Measurements from ENCODE around the gene CCND1. TPM values are rescaled to one million over a fixed set of nuclear protein-coding genes. Genes with fewer than 3 reads are reported as not detected.

CCND1 gene
- total RNA-seq, 6 experiments from 2014 or later = 67.0 to 283 (median 94.1) TPM

DNA sequence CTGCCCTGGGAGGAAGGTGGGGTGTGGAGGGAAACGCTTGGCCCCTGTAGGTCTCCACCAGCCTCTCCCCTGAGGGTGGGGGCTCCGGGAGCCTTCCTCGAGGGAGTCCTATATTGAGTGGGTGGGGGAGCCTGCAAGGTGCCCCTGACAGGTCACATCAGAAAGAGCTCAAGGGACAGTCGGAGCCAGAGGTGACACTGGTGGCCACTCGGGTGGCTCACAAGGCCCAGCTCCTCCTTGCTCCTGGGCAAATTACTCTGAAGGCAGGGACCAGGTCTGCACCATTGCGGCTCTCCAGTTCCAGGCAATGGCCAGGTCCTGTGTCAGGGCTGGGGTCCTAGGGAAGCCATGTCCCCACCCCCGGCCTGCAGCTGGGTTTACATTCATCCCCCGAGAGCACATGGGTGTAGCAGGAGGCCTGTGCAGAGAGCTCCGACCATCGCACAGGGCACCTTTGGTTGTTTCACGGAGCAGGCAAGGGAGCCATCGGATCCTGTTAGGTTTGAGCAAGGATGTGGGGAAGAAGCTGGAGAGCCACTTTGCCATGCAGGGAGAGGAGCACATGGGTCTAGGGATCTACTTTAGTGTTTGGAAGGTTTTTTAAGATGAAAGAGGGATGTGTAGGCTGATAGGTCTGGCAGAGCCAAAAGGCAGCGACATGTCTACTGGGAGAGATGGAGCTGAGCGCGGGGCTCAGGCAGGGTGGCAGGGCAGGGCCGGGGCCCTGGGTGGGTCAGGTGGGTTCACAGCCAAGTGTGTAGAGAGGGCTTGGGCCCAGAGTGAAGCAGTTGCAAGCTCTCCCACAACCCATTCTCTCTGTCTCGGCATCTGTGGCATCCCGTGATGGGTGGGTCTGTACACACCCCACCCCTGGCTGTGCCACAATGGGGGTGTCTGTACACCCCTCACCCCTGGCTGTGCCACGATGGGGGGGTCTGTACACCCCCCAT lies 14.8 kb downstream of the CCND1 start:
- intact Hi-C loops (cut with DNase I) = loop anchor here in 1 of 2 donors (5.0 kb wide), 1 partner anchor 548 kb away; no protein-coding TSS in a partner anchor
- peaks cover 0 to 13% (median 0%) of the 10 kb centered on the region in 4 donors for H3K4me1 ChIP-seq
- TF ChIP-seq POLR2A (IDR thresholded peaks at IDR 0.05) = no peak
- TF ChIP-seq CTCF (IDR thresholded peaks at IDR 0.05) = no peak
- WGBS (ENCODE audit: insufficient coverage, low coverage, low lambda C conversion rate, missing lambda C conversion rate) = 100% methylated on average over 4 of the region's 19 CpGs
- H3K9me3 ChIP-seq = no peaks in the 10 kb centered on the region
- H3K27ac ChIP-seq = no peak overlapping the region
- ATAC-seq (peak in 1 of 4 donors; percentile 2), DNase-seq (peak in 2 of 3 donors; percentile 19 to 44)
- peaks cover 0 to 29% (median 14%) of the 10 kb centered on the region in 4 donors for H3K36me3 ChIP-seq
- H3K27me3 ChIP-seq = no peaks in the 10 kb centered on the region
- H3K4me3 ChIP-seq = no peak overlapping the region

DNA sequence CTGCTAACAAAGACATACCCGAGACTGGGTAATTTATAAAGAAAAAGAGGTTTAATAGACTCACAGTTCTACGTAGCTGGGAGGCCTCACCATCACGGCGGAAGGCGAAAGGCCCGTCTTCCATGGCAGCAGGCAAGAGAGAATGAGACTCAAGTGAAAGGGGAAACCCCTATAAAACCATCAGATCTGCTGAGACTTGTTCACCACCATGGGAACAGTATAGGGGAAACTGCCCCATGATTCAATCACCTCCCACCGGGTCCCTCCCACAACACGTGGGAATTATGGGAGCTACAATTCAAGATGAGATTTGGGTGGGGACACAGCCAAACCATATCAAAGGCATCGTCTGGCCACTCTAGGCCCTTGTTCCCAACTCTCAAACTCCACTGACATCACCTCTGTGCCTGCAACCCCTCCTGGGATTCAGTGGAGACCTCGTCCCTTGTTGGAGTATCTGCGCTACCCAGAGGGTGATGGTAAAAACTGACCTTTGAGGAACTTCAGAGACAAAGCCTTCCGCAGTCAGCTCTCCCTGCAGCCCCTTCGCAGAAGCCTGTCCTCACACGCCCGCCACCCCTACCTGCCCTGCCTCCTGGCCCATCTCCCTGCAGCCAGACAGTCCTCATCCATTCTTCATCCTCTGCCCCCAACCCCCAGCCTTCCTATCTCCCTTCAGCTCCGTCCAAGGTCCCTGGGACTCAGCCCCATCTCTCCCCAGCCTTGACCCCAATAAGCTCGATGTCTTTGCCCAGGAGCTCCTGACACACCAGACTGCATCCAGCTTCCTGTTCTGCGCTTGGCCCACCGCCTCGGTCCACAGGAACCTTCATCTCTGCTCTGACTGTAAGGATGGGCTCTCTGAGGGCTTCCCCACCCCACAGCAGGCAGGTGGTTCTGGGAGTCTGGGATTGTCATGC lies 15.8 kb downstream of the CCND1 start:
- Histone ChIP-seq H3K27ac (no peak overlapping the region), H3K27me3 (no peaks in the 10 kb centered on the region), H3K4me3 (no peak overlapping the region), H3K36me3 (peaks cover 0 to 19% (median 7%) of the 10 kb centered on the region in 4 donors), H3K4me1 (peaks cover 0 to 13% (median 0%) of the 10 kb centered on the region in 4 donors), H3K9me3 (no peaks in the 10 kb centered on the region)
- TF ChIP-seq CTCF (IDR thresholded peaks at IDR 0.05) (no peak), POLR2A (IDR thresholded peaks at IDR 0.05) (no peak)
- intact Hi-C loops (cut with DNase I) = loop anchor here in 1 of 2 donors (5.0 kb wide), 1 partner anchor 549 kb away; no protein-coding TSS in a partner anchor
- WGBS (ENCODE audit: insufficient coverage, low coverage, low lambda C conversion rate, missing lambda C conversion rate) = 80% methylated on average over 9 of the region's 20 CpGs
- DNase-seq = peak in 1 of 3 donors; percentile 20
- no peak for ATAC-seq

- Histone ChIP-seq H3K4me1 (peaks cover 0 to 13% (median 0%) of the 10 kb centered on the region in 4 donors), H3K27me3 (no peaks in the 10 kb centered on the region), H3K36me3 (peaks cover 0 to 12% (median 3%) of the 10 kb centered on the region in 4 donors), H3K9me3 (no peaks in the 10 kb centered on the region), H3K4me3 (no peak overlapping the region), H3K27ac (no peak overlapping the region)
- no peak for DNase-seq
- intact Hi-C loops (cut with DNase I) = loop anchor here in 1 of 2 donors (5.0 kb wide), 1 partner anchor 550 kb away; no protein-coding TSS in a partner anchor
- WGBS (ENCODE audit: insufficient coverage, low coverage, low lambda C conversion rate, missing lambda C conversion rate) = 70% methylated on average over 7 of the region's 14 CpGs
- no peak for TF ChIP-seq CTCF (IDR thresholded peaks at IDR 0.05)
- TF ChIP-seq POLR2A (IDR thresholded peaks at IDR 0.05) = no peak
- no peak for ATAC-seq
Measured at GRCh38 chr11:69657456-69657910, 16.5 kb downstream of the CCND1 start.

Measured in right lobe of liver (tissue), 6 donors.